Measurements from ENCODE around the gene LANCL3. TPM values are rescaled to one million over a fixed set of nuclear protein-coding genes. Genes with fewer than 3 reads are reported as not detected.

Gene LANCL3
- total RNA-seq, 1 experiment from 2014 or later: 2.5 TPM

- H3K9me3 ChIP-seq (ENCODE audit: low read depth, low read length, poor library complexity, severe bottlenecking): no peaks in the 10 kb centered on the region
- ChIA-PET POLR2A (ENCODE audit: low non-redundant PET) (no interaction called here), CTCF (no interaction called here)
- no peaks in the 10 kb centered on the region for H3K4me1 ChIP-seq (ENCODE audit: insufficient read depth, low read length, poor library complexity, severe bottlenecking)
- H3K27ac ChIP-seq (ENCODE audit: low read depth, low read length, poor library complexity, severe bottlenecking): no peak overlapping the region
- TF ChIP-seq EZH2 (IDR thresholded peaks at IDR 0.05; ENCODE audit: borderline replicate concordance, low read depth, low read length, poor library complexity, severe bottlenecking): no peak
- no peak for TF ChIP-seq CTCF (conservative IDR thresholded peaks at IDR 0.05; ENCODE audit: low read depth, low read length)
- no peak for DNase-seq (ENCODE audit: low spot score)
- no peaks in the 10 kb centered on the region for H3K36me3 ChIP-seq (ENCODE audit: insufficient read depth, low read length, poor library complexity, severe bottlenecking)
- no peaks in the 10 kb centered on the region for H3K27me3 ChIP-seq (replicated peaks; ENCODE audit: insufficient read depth, low read depth, low read length, poor library complexity)
- intact Hi-C loops (cut with micrococcal nuclease; ENCODE audit: unreplicated experiment): no loop called here
- no TSS peak for BruUV-seq (replicated peaks)
- no peak overlapping the region for H3K4me3 ChIP-seq (ENCODE audit: low read depth, low read length, poor library complexity, severe bottlenecking)
Observed at GRCh38 chrX:37722595-37722994, 151.1 kb downstream of the LANCL3 start.

GRCh38 chrX:37726346-37726745 is 154.9 kb downstream of the LANCL3 start:
- intact Hi-C loops (cut with micrococcal nuclease; ENCODE audit: unreplicated experiment): no loop called here
- Histone ChIP-seq H3K4me1 (ENCODE audit: insufficient read depth, low read length, poor library complexity, severe bottlenecking) (no peaks in the 10 kb centered on the region), H3K9me3 (ENCODE audit: low read depth, low read length, poor library complexity, severe bottlenecking) (no peaks in the 10 kb centered on the region), H3K27ac (ENCODE audit: low read depth, low read length, poor library complexity, severe bottlenecking) (no peak overlapping the region), H3K36me3 (ENCODE audit: insufficient read depth, low read length, poor library complexity, severe bottlenecking) (no peaks in the 10 kb centered on the region), H3K27me3 (replicated peaks; ENCODE audit: insufficient read depth, low read depth, low read length, poor library complexity) (no peaks in the 10 kb centered on the region), H3K4me3 (ENCODE audit: low read depth, low read length, poor library complexity, severe bottlenecking) (no peak overlapping the region)
- CTCF ChIA-PET: no interaction called here
- TF ChIP-seq CTCF (conservative IDR thresholded peaks at IDR 0.05; ENCODE audit: low read depth, low read length) (no peak), EZH2 (IDR thresholded peaks at IDR 0.05; ENCODE audit: borderline replicate concordance, low read depth, low read length, poor library complexity, severe bottlenecking) (no peak)
- BruUV-seq (replicated peaks): no TSS peak
- DNase-seq (ENCODE audit: low spot score): no peak
- POLR2A ChIA-PET (ENCODE audit: low non-redundant PET): no interaction called here

Other genes with a start within 250 kb of the LANCL3 start
- 9.7 and 10.4 TPM in 2 replicates for gene PRRG1, start 222.3 kb upstream of the LANCL3 start, total RNA-seq (2021)
- gene XK, start 114.1 kb downstream of the LANCL3 start, total RNA-seq (2021): 0.30 and 0.74 TPM in 2 replicates
- gene CYBB, start 208.4 kb downstream of the LANCL3 start, total RNA-seq (2021): 0.22 TPM in 1 of 2 replicates, not detected in the other